ENCODE data around the gene ULK3.

Gene ULK3

GRCh38 chr15:74795966-74796625, 46.9 kb downstream of the ULK3 start:
- no peak for DNase-seq

DNA sequence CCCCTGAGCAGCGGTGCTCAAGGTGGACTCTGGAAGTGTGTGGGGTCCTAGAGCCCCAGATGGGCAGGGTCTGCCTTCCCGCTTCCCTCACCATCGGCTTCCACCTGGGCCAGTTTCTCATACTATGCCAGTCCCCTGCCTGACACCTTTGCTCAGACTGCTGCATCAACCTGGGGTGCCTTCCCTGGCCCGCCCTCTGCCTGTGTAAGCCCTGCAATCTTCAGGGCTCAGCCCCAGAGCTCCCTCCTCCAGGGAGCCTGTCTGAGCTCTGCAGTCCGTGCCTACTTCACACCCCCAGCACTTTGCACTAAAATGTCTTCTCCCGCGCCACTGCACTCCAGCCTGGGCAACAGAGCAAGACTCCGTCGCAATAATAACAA, 48.0 kb downstream of the ULK3 start:
- no peak for DNase-seq

DNA sequence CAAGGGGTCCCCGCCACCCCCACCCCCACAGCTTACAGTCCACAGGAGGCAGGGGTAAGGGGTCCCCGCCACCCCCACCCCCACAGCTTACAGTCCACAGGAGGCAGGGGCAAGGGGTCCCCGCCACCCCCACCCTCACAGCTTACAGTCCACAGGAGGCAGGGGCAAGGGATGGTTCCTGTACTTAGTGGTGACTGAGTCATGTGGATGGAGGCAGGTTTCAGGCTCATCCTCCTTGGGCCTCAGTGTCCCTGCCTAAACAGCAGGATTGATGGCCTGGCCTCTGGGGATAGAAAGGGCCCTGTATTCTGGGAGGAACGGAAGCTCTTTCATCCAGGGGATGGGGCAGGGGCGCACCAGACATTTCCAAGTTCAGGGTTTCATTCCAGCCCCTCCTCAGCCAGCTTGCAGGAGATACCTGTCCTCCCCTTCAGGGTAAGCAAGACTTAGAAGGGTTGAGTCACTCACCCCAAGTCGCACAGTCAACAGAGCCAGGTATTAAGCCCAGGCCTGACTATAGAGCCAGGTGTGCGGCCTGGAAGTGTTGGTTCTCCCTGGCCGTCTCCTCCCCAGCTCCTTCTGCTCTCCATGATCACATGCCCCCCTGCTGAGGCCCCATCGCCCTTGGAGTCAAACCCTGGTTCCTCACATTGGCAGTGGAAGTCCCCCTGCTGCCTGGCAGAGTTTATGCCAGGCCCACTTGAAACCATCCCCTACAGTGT, 48.5 kb downstream of the ULK3 start:
- DNase-seq: no peak

GRCh38 chr15:74793135-74794028, 49.6 kb downstream of the ULK3 start:
- DNase-seq: no peak

- no peak for DNase-seq
Measured at GRCh38 chr15:74792227-74793016, 50.5 kb downstream of the ULK3 start.

DNA sequence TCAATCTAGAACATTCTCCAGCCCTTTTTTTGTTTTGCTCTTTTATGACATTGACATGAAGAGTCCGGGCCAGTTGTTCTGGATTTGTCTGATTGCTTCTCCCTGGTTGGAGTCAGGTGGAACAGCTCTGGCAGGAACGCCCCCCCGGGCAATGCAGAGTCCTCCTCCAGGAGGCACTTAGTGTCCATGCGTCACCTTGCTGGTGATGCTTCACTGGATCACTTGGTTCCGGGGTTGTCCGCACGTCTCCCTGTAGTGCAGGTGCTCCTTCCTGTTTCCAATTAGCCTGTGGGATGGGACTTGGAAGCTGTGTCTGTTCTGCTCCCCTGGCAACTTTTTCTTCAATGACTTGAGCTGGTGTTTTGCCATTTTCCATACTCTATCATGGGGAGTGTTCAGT, 51.3 kb downstream of the ULK3 start:
- no peak for DNase-seq

GRCh38 chr15:74791007-74791406, 51.9 kb downstream of the ULK3 start:
- DNase-seq: no peak

GRCh38 chr15:74790080-74790916, 52.7 kb downstream of the ULK3 start:
- no peak for DNase-seq

- DNase-seq: no peak
Measured at GRCh38 chr15:74789741-74790079, 53.2 kb downstream of the ULK3 start.

- peak; percentile 68 for DNase-seq
Measured at GRCh38 chr15:74789171-74789631, 53.8 kb downstream of the ULK3 start.

DNA sequence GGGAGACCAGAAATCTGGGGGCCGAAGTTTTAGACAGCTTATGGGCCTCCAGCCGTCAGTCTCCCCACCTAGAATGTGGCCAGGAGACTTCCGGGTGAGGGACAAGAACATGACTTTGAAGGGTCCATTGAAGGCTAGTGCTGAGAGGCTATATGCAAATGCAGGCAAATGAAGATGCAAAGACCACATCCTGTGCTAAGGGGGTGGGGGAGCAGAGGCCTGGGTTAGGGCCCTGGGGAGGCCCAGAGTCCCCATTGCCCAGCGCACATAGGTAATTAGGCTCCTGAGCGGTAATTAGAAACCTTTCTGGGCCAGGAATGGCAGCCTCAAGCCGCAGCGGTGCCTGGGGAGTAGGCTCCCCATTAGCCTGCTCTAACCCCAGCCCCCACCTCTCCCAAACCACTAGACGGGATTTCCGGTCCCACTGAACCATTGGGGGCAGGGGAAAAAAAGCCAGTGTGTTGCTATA, 54.2 kb downstream of the ULK3 start:
- DNase-seq: peak; percentile 98

DNA sequence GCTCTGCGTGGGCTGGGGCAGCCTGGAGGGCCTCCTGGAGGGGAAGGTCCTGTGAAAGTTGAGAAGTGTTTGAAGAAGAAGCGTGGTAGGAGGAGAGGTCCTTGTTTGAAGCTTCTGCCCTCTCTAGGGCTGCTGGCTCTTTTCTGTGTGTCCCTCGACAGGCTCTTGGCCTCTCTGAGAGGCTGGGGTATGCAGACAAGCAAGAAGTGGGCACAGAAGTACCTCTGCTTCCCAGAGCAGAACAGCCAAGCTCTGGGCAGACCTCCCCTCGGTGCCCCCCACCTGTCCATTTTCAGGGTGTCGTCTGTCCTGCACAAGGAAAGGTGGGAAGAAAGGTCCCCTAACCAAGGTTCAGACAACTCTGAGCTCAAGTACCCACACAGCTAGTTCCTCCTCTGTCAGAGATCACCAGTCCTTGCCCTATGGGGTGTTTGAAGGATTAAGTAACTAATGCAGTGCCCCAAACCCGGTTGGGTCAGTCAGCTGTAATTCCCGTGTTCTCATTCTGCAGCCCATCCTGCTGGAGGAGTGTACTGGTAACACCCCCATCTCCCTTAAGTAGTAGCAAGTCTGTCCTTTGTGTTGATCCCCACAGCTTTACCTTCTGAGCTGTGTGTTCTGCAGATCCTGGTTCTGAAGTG, 54.8 kb downstream of the ULK3 start:
- DNase-seq: peak; percentile 66

- peak; percentile 77 for DNase-seq
Measured at GRCh38 chr15:74787251-74788041, 55.5 kb downstream of the ULK3 start.

DNA sequence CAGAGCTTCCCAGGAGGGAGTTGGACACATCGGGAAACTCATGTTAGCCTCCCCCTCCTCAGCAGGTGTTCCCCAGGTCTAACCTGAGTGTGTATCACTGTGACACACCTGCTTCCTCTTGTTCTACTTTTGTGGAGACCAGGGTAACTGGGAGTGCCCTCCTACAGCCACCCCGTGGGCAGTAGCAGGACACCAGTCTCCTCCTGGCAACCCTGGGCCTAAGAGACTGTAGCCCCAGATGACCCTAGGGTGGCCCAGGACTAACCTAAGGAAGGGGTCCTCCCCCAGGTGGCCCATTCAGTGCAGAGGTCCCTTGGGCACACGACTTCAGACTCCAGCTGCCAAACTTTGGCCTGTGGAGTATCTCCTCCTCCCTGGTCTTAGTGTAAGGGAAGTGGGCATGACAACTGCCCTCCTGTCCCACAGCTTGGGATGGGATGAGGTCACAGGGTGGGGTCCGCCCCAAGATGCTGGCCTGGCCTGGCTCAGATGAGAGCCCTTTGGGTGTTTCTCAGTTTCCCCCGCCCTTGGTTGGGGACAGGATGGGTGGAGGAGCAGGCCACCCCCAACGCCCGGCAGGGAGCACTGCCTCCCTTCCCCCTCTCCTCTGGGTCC, 56.3 kb downstream of the ULK3 start:
- no peak for DNase-seq
